NCI-H2029 (cell line): Measurements from ENCODE around the gene QSOX1.
"Not testable (repeated sequence)": the region's sequence is repeated elsewhere in the genome, so short reads cannot be mapped to it uniquely, and the experiment has no call there.

Experiments
- DNase-seq: peaks from one replicate; lab custom pipeline; 2025; lab: John Stamatoyannopoulos, UW

Gene QSOX1

GRCh38 chr1:180188684-180189175 lies 34.1 kb downstream of the QSOX1 start:
- no peak for DNase-seq

- DNase-seq: no peak
These were observed 35.4 kb downstream of the QSOX1 start for GRCh38 chr1:180190091-180190490.

DNA sequence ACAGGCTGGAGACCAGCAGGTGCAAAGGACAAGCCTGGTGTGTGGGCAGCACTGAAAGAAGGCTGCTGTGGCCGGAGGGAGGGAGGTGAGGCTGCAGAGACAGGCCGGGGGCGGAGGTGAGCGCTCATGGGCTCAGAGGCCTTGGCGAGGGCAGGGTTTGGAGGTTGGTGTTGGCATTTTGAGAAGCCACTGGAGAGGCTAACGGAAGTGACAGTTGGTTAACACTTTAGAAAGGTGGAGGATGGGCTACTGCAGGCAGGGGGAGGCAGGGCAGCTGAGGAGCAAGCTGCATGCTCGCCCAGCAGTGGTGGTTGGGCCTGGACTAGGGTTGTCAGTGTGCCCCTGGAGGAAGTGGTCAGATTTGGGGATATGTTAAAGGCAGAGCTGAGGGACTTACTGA lies 37.5 kb downstream of the QSOX1 start:
- DNase-seq: no peak

- no peak for DNase-seq
These were observed 38.7 kb downstream of the QSOX1 start for GRCh38 chr1:180193141-180194047.

GRCh38 chr1:180194048-180194425 lies 39.4 kb downstream of the QSOX1 start:
- no peak for DNase-seq

DNA sequence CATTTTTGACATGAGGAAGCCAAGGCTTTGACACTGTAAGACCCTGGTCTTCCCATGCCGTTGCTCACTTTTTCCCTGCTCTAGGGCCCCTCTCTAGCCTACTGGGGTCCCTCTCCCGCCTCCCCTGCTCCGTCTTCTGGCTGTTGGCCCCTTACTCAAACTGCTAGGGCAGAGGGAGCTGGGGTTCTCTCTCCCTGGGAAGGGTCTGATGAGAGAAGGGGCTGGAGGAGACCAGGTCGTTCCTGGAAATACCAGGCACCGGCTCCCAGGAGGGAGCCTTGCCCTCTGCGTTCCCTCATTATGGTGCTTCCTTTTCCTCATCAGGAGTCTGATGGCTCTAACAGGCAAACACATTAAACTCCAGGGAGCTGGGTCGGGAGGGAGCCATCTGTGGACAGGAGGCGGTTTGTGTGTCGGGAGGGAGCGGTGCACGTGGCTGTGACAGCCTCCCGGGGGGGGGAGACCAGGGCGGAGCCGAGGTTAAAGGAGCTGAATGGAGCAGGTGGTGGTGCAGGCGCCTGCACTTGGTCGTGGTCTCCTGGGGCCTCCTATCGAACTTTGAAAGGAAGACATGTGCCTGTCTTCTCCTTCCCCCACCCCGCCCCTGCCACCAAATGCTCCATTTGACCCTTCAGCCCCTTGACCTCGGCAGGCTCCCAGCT lies 40.0 kb downstream of the QSOX1 start:
- no peak for DNase-seq

DNA sequence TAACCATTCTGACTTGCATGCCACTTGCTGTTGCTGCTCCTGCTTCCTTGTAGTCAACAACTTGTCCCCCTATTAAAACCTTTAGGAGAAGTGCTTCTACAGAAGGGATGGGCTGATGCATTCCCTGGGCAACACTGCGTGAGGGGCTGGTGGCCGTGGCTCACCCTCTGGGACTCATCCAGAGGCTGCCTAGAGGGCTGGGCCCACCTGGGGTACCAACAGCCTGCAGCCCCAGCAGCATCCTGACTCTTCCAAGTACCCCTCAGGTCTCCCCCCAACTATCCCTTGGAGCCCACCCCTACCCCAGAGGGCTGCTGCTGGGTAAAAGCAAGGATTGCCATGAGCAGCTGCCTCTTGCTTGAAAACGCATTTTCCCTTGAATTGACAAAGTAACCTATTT lies 40.7 kb downstream of the QSOX1 start:
- DNase-seq: no peak

GRCh38 chr1:180195916-180196315 lies 41.2 kb downstream of the QSOX1 start:
- no peak for DNase-seq

GRCh38 chr1:180196436-180197003 lies 41.9 kb downstream of the QSOX1 start:
- DNase-seq: no peak

DNA sequence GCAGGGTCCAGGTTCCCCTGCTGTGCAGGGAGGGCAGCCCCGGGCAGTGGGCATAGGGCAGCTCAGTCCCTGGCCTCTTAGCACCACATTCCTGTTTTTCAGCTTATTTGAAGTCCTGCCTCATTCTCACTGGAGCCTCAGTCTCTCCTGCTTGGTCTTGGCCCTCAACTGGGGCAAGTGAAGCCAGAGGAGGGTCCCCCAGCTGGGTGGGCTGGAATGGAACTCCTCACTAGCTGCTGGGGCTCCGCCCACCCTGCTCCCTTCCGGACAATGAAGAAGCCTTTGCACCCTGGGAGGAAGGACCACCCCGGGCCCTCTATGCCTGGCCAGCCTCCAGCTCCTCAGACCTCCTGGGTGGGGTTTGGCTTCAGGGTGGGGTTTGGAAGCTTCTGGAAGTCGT lies 42.6 kb downstream of the QSOX1 start:
- DNase-seq: no peak

DNA sequence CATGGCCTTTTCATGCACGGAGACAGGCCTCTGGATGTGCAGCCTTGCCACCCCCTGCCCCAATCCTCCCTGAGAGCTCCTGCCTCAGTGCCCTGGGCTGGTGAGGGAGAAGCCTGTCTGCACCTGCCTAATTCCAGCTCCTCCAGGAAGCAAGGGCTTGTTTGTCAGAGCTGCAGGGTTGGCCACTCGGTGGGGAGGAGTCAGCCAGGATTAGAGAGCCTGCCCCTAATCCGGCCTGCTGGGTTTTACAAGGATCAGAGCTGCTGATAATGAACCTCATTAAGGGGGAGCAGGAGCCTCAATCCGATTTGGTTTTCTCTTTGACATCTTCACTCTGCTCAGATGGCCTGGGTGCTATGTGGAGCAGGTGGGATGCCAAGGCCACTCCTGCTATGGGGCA lies 43.5 kb downstream of the QSOX1 start:
- DNase-seq: no peak

- DNase-seq: no peak
These were observed 43.9 kb downstream of the QSOX1 start for GRCh38 chr1:180198611-180199010.

DNA sequence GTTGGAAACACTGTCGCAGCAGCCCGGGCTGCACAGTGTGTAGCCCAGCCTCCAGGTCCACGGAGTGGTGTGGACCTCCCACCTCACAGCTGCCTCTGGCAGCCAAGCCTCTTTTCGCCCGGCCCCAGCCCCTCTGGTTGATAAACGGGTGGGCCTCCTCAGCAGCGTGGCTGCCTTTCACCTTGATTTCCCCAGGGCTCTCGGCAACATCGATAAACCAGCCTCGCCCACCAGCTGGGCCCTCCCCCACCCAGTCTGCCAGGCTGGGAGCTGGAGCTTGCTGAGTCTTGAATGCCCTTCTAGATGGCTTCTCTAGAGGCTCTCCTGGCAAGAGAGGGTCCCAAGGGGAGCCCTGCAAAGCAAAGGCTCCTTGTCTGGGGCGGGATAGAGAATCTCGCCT lies 44.3 kb downstream of the QSOX1 start:
- DNase-seq: no peak

- DNase-seq: no peak
These were observed 47.0 kb downstream of the QSOX1 start for GRCh38 chr1:180201451-180202200.

- not testable (repeated sequence) for DNase-seq
These were observed 47.9 kb downstream of the QSOX1 start for GRCh38 chr1:180202588-180202987.

DNA sequence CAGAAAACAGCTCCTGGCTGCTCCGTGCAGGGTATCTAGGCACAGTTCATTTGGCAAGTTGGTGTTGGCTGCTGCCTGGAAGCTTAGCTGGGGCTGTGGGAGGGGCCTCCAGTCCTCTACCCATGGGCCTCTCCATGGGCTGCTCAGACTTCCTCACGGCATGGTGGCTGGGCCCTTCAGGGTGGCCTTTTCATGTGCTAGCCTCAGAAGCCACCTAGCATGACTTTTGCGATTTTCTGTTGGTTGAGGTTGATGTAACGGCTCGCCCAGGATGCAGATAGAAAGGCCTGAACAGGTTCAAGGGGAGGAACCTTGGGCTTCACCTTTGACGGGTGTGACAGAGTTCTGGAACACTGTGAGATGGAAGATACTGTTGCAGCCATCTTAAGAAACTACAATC lies 49.6 kb downstream of the QSOX1 start:
- no peak for DNase-seq

- DNase-seq: no peak
These were observed 51.9 kb downstream of the QSOX1 start for GRCh38 chr1:180206581-180206980.

DNA sequence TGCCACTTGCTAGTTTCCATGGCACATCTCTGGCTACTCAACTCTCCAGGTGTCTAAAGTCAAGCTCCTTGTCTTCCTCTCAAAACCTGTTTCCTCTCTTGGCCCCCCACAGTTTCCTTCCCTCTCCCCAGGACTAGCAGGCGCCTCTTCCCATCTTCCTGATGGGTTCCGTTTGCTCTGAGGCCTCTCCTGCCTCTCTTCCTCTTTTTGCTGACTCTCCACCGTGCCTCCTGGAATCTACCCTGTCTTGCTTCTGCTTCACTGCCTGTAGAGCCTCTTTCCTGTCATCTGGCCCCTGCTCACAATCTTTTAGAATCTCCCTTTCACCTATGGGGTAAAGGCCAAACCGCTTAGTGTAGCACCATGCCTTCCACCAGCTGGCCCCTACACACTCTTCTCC lies 53.6 kb downstream of the QSOX1 start:
- DNase-seq: no peak

DNA sequence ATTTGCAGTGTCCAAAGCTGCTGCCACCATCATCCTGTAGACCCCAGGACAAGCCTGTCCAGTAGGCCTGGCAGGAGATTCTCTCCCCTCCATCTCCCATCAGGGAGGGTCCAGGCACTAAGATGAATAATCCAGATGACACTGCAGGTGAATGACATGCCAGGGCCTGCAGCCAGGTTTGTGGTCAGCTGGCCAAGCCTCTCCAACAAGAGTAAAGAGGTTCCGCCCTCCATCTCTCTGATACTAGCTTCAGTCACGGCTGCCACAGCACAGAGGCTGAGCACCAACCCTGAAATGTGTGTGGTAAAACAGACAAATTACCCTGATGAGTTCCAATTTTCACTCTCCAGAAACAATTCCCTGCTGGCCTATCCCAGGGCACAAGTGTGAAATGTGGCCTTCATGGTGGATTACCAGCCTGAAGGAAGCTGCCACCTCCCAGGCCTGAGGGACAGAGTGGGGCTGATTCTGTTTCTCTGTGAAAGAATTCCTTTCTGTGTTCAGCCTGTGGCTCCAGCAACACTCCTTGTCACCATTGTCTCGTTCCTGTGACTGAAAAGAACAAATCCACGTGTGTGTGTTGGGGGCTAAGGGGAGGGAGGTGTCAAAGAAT lies 55.4 kb downstream of the QSOX1 start:
- DNase-seq: no peak

DNA sequence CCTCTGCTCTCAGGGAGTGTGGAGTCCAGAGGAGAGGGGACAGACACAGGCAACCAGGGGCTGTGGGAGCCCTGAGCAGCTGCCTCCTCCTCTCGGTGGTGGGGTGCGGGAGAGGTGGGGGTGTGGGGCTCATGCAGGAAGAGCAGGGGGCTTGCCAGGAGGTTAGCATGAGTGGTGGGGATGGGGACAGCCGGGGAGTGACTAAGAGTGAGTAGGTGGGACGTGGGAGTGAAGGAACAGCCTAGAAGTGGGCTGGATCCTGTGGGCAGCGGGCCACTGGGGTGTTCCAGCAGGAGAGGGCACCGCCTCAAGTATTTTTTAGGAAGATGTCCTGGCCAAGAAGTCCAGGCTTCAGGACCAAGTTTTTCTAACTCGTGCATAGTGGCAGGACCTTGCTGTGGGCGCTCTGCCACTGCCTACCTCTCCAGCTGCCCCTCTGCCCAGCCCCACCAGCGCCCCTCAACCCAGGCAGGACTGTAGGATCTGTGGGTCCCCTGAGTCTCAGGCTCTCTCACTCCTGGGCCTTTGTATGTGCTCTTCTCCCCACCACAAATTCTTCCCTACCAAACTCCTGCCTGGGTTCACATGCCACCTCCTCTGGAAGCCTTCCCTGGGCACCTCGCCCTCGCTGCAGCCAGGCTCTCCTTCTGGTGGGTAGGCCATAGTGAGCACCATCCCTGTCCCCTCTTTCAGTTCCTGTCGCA lies 56.6 kb downstream of the QSOX1 start:
- no peak for DNase-seq

DNA sequence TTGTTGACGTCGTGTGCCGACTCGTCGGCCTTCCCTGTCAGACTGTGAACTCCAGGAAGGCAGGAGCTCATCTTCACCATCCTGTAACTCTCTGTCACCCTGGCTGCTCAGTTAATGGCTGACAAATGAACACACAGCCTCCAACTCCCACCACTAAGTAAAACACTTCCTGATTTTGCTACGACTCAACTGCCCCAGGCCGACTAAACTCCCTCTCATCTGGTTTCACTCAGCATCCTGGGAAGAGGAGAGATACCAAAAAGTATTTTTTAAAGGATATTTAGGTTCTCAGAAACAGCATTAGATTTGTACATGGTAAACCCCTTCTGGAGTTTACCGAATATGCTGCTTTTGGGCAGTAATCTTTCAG lies 57.2 kb downstream of the QSOX1 start:
- no peak for DNase-seq
